Stimulated activated CD4-positive, alpha-beta T cell treated with anti-CD3 and anti-CD28 coated beads, TNF-alpha, amount 100 ng/mL, for 1 hour (primary cell): ENCODE measurements around the gene CHRNA7.
"Not testable (repeated sequence)": the region's sequence is repeated elsewhere in the genome, so short reads cannot be mapped to it uniquely, and the experiment has no call there.

ENCODE experiments used
- DNase-seq, 3 donors: peaks; one replicate each; pipeline ENCODE4 v3.0.0-alpha.2; 2020; ENCODE audit warnings: low read depth in 3 of 3, low spot score in 1 of 3

Gene CHRNA7

DNA sequence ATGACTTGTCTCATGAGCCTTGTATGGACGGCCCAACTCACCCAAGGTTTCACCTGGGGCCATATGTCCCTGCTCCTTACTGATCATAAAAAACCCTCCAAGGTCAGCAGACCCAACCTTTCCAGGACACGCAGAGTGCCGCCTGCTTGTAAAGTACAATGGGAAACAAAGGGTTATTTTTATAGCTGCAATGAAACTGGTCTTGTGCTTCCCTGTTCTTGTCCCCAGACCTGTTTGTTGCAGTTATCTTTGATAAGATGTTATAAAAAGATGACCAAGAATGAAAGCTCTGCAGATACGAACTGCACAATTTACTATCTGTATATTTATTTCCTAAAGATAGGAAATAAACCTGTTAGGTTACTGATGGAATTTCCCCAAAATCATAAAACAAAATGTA lies 136.0 kb downstream of the CHRNA7 start:
- DNase-seq, result not testable (repeated sequence)

DNA sequence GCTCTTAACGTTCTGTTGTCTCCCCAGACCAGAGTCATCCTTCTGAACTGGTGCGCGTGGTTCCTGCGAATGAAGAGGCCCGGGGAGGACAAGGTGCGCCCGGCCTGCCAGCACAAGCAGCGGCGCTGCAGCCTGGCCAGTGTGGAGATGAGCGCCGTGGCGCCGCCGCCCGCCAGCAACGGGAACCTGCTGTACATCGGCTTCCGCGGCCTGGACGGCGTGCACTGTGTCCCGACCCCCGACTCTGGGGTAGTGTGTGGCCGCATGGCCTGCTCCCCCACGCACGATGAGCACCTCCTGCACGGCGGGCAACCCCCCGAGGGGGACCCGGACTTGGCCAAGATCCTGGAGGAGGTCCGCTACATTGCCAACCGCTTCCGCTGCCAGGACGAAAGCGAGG lies 137.6 kb downstream of the CHRNA7 start:
- DNase-seq, result not testable (repeated sequence)

GRCh38 chr15:32180579-32180978 lies 150.3 kb downstream of the CHRNA7 start:
- not testable (repeated sequence) for DNase-seq

DNA sequence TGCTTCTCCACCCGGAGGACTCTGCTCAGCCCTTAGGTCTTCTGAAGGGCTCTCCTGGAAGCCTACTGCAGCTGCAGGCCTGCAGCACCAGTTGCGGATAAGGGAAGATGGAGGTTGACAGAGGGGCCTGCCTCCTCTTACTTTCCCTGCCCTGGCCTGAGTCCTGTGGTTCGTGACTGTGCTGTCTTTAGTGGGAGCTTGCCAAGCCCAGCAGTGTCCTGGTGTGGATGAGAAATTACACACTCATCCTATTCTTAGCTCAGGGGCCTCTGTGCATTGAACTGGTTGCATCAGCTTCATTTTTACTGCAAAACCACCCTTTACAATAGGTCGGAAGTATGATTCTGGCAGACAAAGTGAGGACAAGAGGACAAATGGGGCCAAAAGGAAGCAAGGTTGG lies 163.5 kb downstream of the CHRNA7 start:
- not testable (repeated sequence) for DNase-seq

GRCh38 chr15:32196206-32196605 lies 165.9 kb downstream of the CHRNA7 start:
- DNase-seq, result not testable (repeated sequence)

DNA sequence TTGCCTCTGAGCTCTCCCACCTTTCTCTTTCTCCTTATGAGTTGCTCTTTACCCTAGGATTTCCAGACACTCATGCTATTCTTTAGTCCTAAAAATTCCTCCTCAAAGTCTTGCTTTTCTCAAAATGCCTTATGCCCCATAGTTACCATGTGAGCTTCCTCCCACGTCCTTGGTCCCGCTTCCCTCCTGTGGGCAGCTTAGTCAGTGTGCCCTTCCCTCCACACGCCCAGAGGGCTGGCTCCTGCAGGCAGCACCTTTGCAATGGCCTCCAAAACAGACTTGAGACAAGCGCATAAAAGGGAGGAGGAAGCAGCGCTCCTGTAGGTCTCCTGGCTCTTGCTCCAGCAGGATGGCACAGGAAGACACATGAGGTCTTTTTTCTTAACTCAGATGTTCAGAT lies 168.6 kb downstream of the CHRNA7 start:
- DNase-seq, result not testable (repeated sequence)

- not testable (repeated sequence) for DNase-seq
Observed at GRCh38 chr15:32209081-32209480, 178.8 kb downstream of the CHRNA7 start.

DNA sequence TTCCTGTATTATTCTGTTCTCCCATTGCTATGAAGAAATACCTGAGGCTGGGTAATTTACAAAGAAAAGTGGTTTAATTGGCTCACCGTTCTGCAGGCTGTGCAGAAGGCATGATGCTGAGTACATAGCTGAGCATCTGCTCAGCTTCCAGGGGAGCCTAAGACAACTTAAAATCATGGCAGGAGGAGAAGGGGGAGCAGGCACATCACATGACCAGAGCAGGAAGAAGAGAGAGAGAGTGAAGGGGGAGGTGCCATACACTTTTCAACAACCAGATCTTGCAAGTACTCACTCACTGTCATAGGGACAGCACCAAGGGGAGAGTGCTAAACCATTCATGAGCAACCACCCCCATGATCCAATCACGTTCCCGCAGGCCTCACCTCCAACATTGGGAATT lies 188.4 kb downstream of the CHRNA7 start:
- no peak for DNase-seq
